Mesendoderm (in vitro differentiated cells): ENCODE measurements around the gene LIN54.
"Not testable (repeated sequence)": the region's sequence is repeated elsewhere in the genome, so short reads cannot be mapped to it uniquely, and the experiment has no call there.

Source experiments
- DNase-seq: peaks from one replicate; pipeline ENCODE4 v3.0.0; 2013
- H2AK5ac ChIP-seq: 2 replicates; pipeline ENCODE4 v1.6.1; 2013; ENCODE audit warnings: low read length, inconsistent platforms
- H2BK120ac ChIP-seq: 2 replicates; pipeline ENCODE4 v1.6.1; 2013; ENCODE audit warnings: low read depth, mild to moderate bottlenecking, low read length, moderate library complexity, mixed read lengths
- H2BK15ac ChIP-seq: replicated peaks from 2 replicates; pipeline ENCODE4 v1.6.1; 2013; ENCODE audit warnings: low read depth, mild to moderate bottlenecking, moderate library complexity
- H2BK5ac ChIP-seq: 2 replicates; pipeline ENCODE4 v1.6.1; 2013; ENCODE audit warnings: low read length, inconsistent platforms
- H3K18ac ChIP-seq: 2 replicates; pipeline ENCODE4 v1.6.1; 2013; ENCODE audit warnings: mild to moderate bottlenecking, low read length, mixed read lengths
- H3K23ac ChIP-seq: one replicate; pipeline ENCODE4 v1.6.1; 2013; ENCODE audit warnings: low read length
- H3K27ac ChIP-seq: 2 replicates; pipeline ENCODE4 v1.5.1; 2013; ENCODE audit warnings: low read depth, mild to moderate bottlenecking, inconsistent platforms, low read length, moderate library complexity
- H3K27me3 ChIP-seq: 2 replicates; pipeline ENCODE4 v1.6.1; 2013; ENCODE audit warnings: low read length, control low read depth, mild to moderate bottlenecking, inconsistent platforms; ENCODE audit not compliant: insufficient read depth, poor library complexity
- H3K36me3 ChIP-seq: 2 replicates; pipeline ENCODE4 v1.6.1; 2013; ENCODE audit warnings: low read length, inconsistent platforms; ENCODE audit not compliant: control insufficient read depth, insufficient read depth
- H3K4ac ChIP-seq: one replicate; pipeline ENCODE4 v1.6.1; 2013; ENCODE audit warnings: low read depth, mild to moderate bottlenecking, low read length, moderate library complexity
- H3K4me1 ChIP-seq: 2 replicates; pipeline ENCODE4 v1.6.1; 2013; ENCODE audit warnings: low read depth, low read length, inconsistent platforms; ENCODE audit not compliant: control insufficient read depth
- H3K4me2 ChIP-seq: 2 replicates; pipeline ENCODE4 v1.6.1; 2013; ENCODE audit warnings: low read length
- H3K4me3 ChIP-seq: 2 replicates; pipeline ENCODE4 v1.5.1; 2013; ENCODE audit warnings: mild to moderate bottlenecking, low read length
- H3K56ac ChIP-seq: one replicate; pipeline ENCODE4 v1.6.1; 2013; ENCODE audit warnings: low read length
- H3K79me1 ChIP-seq: 2 replicates; pipeline ENCODE4 v1.6.1; 2013; ENCODE audit warnings: low read length, inconsistent platforms
- H3K79me2 ChIP-seq: 2 replicates; pipeline ENCODE4 v1.6.1; 2013; ENCODE audit warnings: mild to moderate bottlenecking, low read length; ENCODE audit not compliant: control insufficient read depth, insufficient read depth
- H3K9ac ChIP-seq: 2 replicates; pipeline ENCODE4 v1.6.1; 2013; ENCODE audit warnings: low read length, inconsistent platforms
- H4K5ac ChIP-seq: one replicate; pipeline ENCODE4 v1.6.1; 2013; ENCODE audit warnings: low read length
- H4K8ac ChIP-seq: one replicate; pipeline ENCODE4 v1.6.1; 2013; ENCODE audit warnings: low read depth, mild to moderate bottlenecking, control low read depth, low read length, moderate library complexity
- WGBS: extraction: QIAGEN DNeasy Blood & Tissue Kit; methylation state at CpG from one replicate; pipeline ENCODE4 v1.1.7; 2013; ENCODE audit warnings: low lambda C conversion rate, missing lambda C conversion rate; ENCODE audit not compliant: insufficient coverage; ENCODE audit errors: extremely low coverage; 5-methylcytosine and 5-hydroxymethylcytosine counted together

LIN54 gene

GRCh38 chr4:82989575-82990429, 20.8 kb downstream of the LIN54 start:
- H2BK15ac ChIP-seq = no peak overlapping the region
- no peak overlapping the region for H3K9ac ChIP-seq
- no peak overlapping the region for H3K4me3 ChIP-seq
- no peaks in the 10 kb centered on the region for H3K79me2 ChIP-seq
- H3K56ac ChIP-seq = no peak overlapping the region
- no peak overlapping the region for H2BK5ac ChIP-seq
- H3K79me1 ChIP-seq = peaks cover 5% of the 10 kb centered on the region
- no peak overlapping the region for H3K4ac ChIP-seq
- no peak overlapping the region for H3K27ac ChIP-seq
- no peaks in the 10 kb centered on the region for H3K4me1 ChIP-seq
- no peak for DNase-seq
- no peaks in the 10 kb centered on the region for H3K27me3 ChIP-seq
- no CpG with 5 or more reads among the region's 2 CpGs for WGBS
- H3K4me2 ChIP-seq = no peak overlapping the region
- no peak overlapping the region for H2AK5ac ChIP-seq
- H4K8ac ChIP-seq = no peak overlapping the region
- no peaks in the 10 kb centered on the region for H3K36me3 ChIP-seq
- no peak overlapping the region for H2BK120ac ChIP-seq
- no peak overlapping the region for H3K23ac ChIP-seq
- H4K5ac ChIP-seq = no peak overlapping the region
- H3K18ac ChIP-seq = no peak overlapping the region

DNA sequence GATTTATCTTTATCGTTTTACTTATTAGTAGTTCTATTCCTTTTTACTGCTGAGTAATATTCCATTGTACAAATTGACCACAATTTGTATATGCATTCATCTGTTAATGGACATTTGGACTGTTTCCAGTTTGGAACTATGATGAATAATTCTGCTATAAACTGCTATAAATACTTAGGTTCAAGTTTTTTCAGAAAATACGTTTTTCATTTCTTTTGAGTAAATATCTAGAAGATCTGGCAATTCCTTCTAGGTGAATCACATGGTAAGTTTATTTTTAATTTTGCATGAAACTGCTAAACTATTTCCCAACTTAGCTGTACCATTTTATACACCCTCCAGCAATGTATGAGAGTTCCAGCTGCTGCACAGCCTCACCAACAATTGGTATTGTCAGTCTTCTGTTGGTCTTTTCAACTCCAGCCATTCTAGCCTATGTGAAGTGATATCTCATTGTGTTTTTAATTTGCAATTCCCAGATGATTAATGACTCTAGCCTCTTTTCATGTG, 22.2 kb downstream of the LIN54 start:
- Histone ChIP-seq H3K4me3 (no peak overlapping the region), H2BK15ac (no peak overlapping the region), H3K4me2 (no peak overlapping the region), H4K5ac (no peak overlapping the region), H3K36me3 (no peaks in the 10 kb centered on the region), H3K27me3 (no peaks in the 10 kb centered on the region), H2AK5ac (no peak overlapping the region), H3K56ac (no peak overlapping the region), H2BK5ac (no peak overlapping the region), H3K9ac (no peak overlapping the region), H3K4me1 (no peaks in the 10 kb centered on the region), H3K23ac (no peak overlapping the region), H3K79me2 (no peaks in the 10 kb centered on the region), H3K18ac (no peak overlapping the region), H3K27ac (no peak overlapping the region), H3K4ac (no peak overlapping the region), H3K79me1 (peaks cover 5% of the 10 kb centered on the region), H2BK120ac (no peak overlapping the region), H4K8ac (no peak overlapping the region)
- DNase-seq = no peak
- WGBS = no CpG with 5 or more reads among the region's 2 CpGs

DNA sequence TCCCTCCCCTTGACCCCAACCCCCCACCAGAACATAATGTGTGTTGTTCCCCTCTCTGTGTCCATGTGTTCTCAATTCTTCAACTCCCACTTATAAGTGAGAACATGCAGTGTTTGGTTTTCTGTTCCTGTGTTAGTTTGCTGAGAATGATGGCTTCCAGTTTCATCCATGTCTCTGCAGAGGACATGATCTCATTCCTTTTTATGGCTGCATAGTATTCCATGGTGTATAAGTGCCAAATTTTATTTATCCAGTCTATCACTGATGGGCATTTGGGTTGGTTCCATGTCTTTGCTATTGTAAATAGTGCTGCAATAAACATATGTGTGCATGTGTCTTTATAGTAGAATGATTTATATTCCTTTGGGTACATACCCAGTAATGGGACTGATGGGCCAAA, 23.1 kb downstream of the LIN54 start:
- H3K79me1 ChIP-seq, H2BK15ac ChIP-seq, H3K18ac ChIP-seq, H3K23ac ChIP-seq, DNase-seq, H2BK120ac ChIP-seq, H3K27me3 ChIP-seq, H3K4me2 ChIP-seq, H3K36me3 ChIP-seq, H4K5ac ChIP-seq, H4K8ac ChIP-seq, H3K4ac ChIP-seq, H3K9ac ChIP-seq, H2AK5ac ChIP-seq, H3K56ac ChIP-seq, H2BK5ac ChIP-seq, H3K4me3 ChIP-seq, H3K4me1 ChIP-seq, H3K27ac ChIP-seq, H3K79me2 ChIP-seq: not testable (repeated sequence)

GRCh38 chr4:82984459-82984858, 26.2 kb downstream of the LIN54 start:
- H2BK15ac ChIP-seq = no peak overlapping the region
- no peaks in the 10 kb centered on the region for H3K36me3 ChIP-seq
- no peaks in the 10 kb centered on the region for H3K4me1 ChIP-seq
- H3K79me1 ChIP-seq = peaks cover 2% of the 10 kb centered on the region
- H3K9ac ChIP-seq = no peak overlapping the region
- no peak overlapping the region for H3K27ac ChIP-seq
- H3K27me3 ChIP-seq = no peaks in the 10 kb centered on the region
- no peak overlapping the region for H3K23ac ChIP-seq
- no peak overlapping the region for H2BK5ac ChIP-seq
- H3K56ac ChIP-seq = no peak overlapping the region
- DNase-seq = no peak
- no CpG with 5 or more reads among the region's 4 CpGs for WGBS
- no peak overlapping the region for H3K4me3 ChIP-seq
- H3K79me2 ChIP-seq = no peaks in the 10 kb centered on the region
- no peak overlapping the region for H3K4ac ChIP-seq
- H4K5ac ChIP-seq = no peak overlapping the region
- H2AK5ac ChIP-seq = no peak overlapping the region
- no peak overlapping the region for H3K18ac ChIP-seq
- H3K4me2 ChIP-seq = no peak overlapping the region
- no peak overlapping the region for H2BK120ac ChIP-seq
- no peak overlapping the region for H4K8ac ChIP-seq

- Histone ChIP-seq H3K4me3 (no peak overlapping the region), H3K18ac (no peak overlapping the region), H2BK5ac (no peak overlapping the region), H2AK5ac (no peak overlapping the region), H3K27me3 (no peaks in the 10 kb centered on the region), H2BK120ac (no peak overlapping the region), H3K4me2 (no peak overlapping the region), H2BK15ac (no peak overlapping the region), H3K79me1 (peaks cover under 1% of the 10 kb centered on the region), H3K9ac (no peak overlapping the region), H4K8ac (no peak overlapping the region), H3K56ac (no peak overlapping the region), H3K23ac (no peak overlapping the region), H4K5ac (no peak overlapping the region), H3K79me2 (no peaks in the 10 kb centered on the region), H3K36me3 (no peaks in the 10 kb centered on the region), H3K27ac (no peak overlapping the region), H3K4me1 (no peaks in the 10 kb centered on the region), H3K4ac (no peak overlapping the region)
- no peak for DNase-seq
- WGBS = no CpG with 5 or more reads among the region's 3 CpGs
Observed at GRCh38 chr4:82983444-82983843, 27.2 kb downstream of the LIN54 start.

- H4K5ac ChIP-seq = no peak overlapping the region
- no peak overlapping the region for H2AK5ac ChIP-seq
- H3K4me2 ChIP-seq = no peak overlapping the region
- H2BK120ac ChIP-seq = no peak overlapping the region
- H3K36me3 ChIP-seq = no peaks in the 10 kb centered on the region
- no peak overlapping the region for H3K18ac ChIP-seq
- H3K4me3 ChIP-seq = no peak overlapping the region
- no peak overlapping the region for H4K8ac ChIP-seq
- no peak overlapping the region for H2BK5ac ChIP-seq
- no peak overlapping the region for H3K56ac ChIP-seq
- no peak overlapping the region for H3K4ac ChIP-seq
- no peaks in the 10 kb centered on the region for H3K79me2 ChIP-seq
- H3K27ac ChIP-seq = no peak overlapping the region
- WGBS = no CpG with 5 or more reads among the region's 1 CpG
- no peak overlapping the region for H2BK15ac ChIP-seq
- no peaks in the 10 kb centered on the region for H3K79me1 ChIP-seq
- no peak for DNase-seq
- no peak overlapping the region for H3K23ac ChIP-seq
- H3K27me3 ChIP-seq = no peaks in the 10 kb centered on the region
- H3K4me1 ChIP-seq = no peaks in the 10 kb centered on the region
- H3K9ac ChIP-seq = no peak overlapping the region
Observed at GRCh38 chr4:82981138-82981537, 29.5 kb downstream of the LIN54 start.
